Activated CD8-positive, alpha-beta T cell treated with anti-CD3 and anti-CD28 coated beads, Interleukin-2, amount 10 ng/mL, durations not matched to agents 7 days and 5 days (primary cell): ENCODE measurements around the gene CACNA1I. TPM values are rescaled to one million over a fixed set of nuclear protein-coding genes. Genes with fewer than 3 reads are reported as not detected.

ENCODE experiments used
- ATAC-seq: fragments of 150-1000 bp; cut with Tn5 transposase; one replicate; pipeline ENCODE4 v1.10.0; 2021; ENCODE audit warnings: moderate library complexity
- CTCF ChIA-PET: fragments of 350-600 bp; sonication (Branson Sonifier 250); formaldehyde crosslinking; loops from one replicate; lab custom pipeline; 2021; ENCODE audit warnings: antibody characterized with exemption; lab: Charles Lee
- POLR2A ChIA-PET: fragments of 350-600 bp; sonication (Branson Sonifier 250); formaldehyde crosslinking; loops from one replicate; lab custom pipeline; 2021; ENCODE audit warnings: antibody characterized with exemption; lab: Charles Lee
- DNase-seq: peaks from one replicate; pipeline ENCODE4 v3.0.0-alpha.2; 2020
- H3K27ac Mint-ChIP-seq: one replicate; pipeline ENCODE4 v1.8.0; 2021; ENCODE audit warnings: mild to moderate bottlenecking, mixed read lengths
- H3K27me3 Mint-ChIP-seq: one replicate; pipeline ENCODE4 v1.8.0; 2021; ENCODE audit warnings: low read depth, mixed read lengths
- H3K36me3 Mint-ChIP-seq: one replicate; pipeline ENCODE4 v1.8.0; 2021; ENCODE audit warnings: low read depth, mixed read lengths
- H3K4me1 Mint-ChIP-seq: one replicate; pipeline ENCODE4 v1.8.0; 2021; ENCODE audit warnings: low read depth, mixed read lengths
- H3K4me3 Mint-ChIP-seq: one replicate; pipeline ENCODE4 v1.8.0; 2021; ENCODE audit warnings: mild to moderate bottlenecking, mixed read lengths
- H3K9me3 Mint-ChIP-seq: one replicate; pipeline ENCODE4 v1.8.0; 2022; ENCODE audit warnings: mixed read lengths; ENCODE audit not compliant: insufficient read depth
- total RNA-seq, 2 experiments: library from RNA; stranded (reverse); gene quantifications; one replicate each; pipeline ENCODE4 v1.2.3, GENCODE V29; 2021

The CACNA1I gene
- total RNA-seq, 2 experiments from 2014 or later: 0.60 to 0.74 TPM

DNA sequence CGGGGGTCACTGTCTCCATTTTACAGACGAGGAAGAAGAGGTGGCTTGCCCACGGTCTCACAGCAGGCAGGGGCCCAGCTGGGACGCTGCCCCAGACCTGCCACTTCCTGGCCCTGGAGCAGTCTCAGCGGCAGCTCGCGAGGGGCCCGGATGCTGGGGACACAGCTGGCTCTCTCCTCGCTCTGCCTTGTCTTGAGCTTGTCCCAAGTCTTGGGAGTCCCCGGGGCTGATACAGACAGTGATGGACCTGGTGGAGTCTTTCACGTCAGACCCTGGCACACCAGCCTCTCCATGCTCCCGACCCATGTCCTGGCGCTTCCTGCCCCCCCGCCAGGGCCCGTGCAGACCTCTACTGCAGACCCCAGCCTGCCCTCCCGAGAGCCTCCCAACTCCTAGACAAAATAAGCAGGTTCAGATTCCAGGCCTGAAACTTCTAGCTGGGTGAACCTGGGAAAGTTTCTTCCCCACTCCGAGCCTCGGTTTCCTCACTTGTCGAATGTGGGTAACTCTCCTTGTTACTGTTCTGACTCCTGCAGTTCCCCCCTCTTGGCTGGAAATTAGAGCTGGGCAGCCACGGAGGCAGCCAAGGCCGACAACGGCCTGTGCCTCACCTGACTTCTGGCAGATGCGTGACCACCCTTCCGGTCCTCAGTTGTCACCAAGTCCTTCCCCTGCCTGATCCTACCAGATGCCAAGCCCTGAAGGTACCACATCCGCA is 145.4 kb downstream of the CACNA1I start:
- POLR2A ChIA-PET: no interaction called here
- H3K27ac Mint-ChIP-seq: no peak overlapping the region
- H3K36me3 Mint-ChIP-seq: no peaks in the 10 kb centered on the region
- no peak overlapping the region for H3K4me3 Mint-ChIP-seq
- H3K9me3 Mint-ChIP-seq: no peaks in the 10 kb centered on the region
- peaks cover 10% of the 10 kb centered on the region for H3K27me3 Mint-ChIP-seq
- CTCF ChIA-PET: no interaction called here
- ATAC-seq (no peak), DNase-seq (no peak)
- peaks cover 17% of the 10 kb centered on the region for H3K4me1 Mint-ChIP-seq

DNA sequence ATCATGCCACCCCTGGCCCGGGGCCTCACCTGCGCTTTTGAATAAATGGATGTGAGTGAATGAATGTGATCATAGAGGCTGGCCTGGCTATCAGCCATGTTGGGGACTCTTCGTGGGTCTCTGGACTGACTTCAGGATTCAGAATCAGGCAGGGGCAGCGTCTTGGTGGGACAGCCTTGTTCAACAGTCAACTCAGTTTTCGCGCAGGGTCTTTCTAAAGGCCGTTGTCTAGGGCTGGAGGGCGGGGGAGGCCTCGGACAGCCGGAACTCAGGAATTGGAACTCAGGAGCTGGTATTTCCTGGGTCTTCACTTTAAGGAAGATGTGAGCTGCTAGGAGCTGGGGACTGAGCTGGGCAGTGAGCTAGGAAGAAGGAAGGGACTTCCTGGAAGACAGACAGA is 146.0 kb downstream of the CACNA1I start:
- H3K27me3 Mint-ChIP-seq: peaks cover 10% of the 10 kb centered on the region
- ChIA-PET POLR2A (no interaction called here), CTCF (no interaction called here)
- DNase-seq (no peak), ATAC-seq (no peak)
- no peaks in the 10 kb centered on the region for H3K9me3 Mint-ChIP-seq
- peaks cover 19% of the 10 kb centered on the region for H3K4me1 Mint-ChIP-seq
- H3K4me3 Mint-ChIP-seq: no peak overlapping the region
- no peaks in the 10 kb centered on the region for H3K36me3 Mint-ChIP-seq
- no peak overlapping the region for H3K27ac Mint-ChIP-seq

DNA sequence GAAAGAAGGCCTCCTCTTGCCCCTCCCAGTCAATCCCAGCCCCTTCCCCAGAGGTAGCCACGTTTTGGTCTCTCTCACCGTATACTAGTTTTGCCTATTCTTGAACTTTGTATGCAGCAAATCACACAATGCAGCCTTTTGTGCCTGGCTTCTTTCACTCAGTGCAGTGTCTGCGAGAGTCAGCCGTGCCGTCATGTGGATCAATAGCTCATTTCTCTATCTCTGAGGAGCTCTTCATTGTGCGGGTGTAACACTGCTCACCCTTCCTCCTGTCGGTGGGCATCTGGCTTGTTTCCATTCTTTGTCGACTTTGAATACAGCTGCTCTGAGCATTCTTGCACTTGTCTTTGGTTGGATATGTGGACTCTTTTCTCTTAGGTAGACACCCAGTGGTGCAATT is 146.5 kb downstream of the CACNA1I start:
- ChIA-PET CTCF (no interaction called here), POLR2A (no interaction called here)
- no peak for DNase-seq
- Mint-ChIP-seq H3K27me3 (peaks cover 7% of the 10 kb centered on the region), H3K27ac (no peak overlapping the region), H3K4me1 (peaks cover 19% of the 10 kb centered on the region), H3K4me3 (no peak overlapping the region), H3K9me3 (no peaks in the 10 kb centered on the region), H3K36me3 (no peaks in the 10 kb centered on the region)
- no peak for ATAC-seq

DNA sequence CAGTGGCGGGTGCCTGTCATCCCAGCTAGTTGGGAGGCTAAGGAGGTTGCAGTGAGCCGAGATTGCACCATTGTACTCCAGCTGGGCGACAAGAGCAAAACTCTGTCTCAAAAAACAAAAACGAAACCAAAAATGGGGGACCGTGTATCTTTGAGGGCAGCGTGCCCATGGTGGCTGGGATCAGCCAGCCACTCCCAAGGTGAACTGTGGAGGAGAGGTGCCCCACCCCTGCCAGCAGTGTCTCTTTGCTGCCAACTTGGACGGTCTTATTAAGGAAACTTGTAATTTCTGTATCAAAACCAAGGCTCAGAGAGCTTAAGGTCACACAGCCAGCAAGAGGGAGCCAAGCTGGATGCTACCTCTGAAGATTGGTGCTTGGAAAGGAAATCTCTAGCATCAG is 147.7 kb downstream of the CACNA1I start:
- DNase-seq (no peak), ATAC-seq (no peak)
- Mint-ChIP-seq H3K4me1 (peaks cover 25% of the 10 kb centered on the region), H3K27me3 (peaks cover 9% of the 10 kb centered on the region), H3K27ac (no peak overlapping the region), H3K9me3 (peaks cover 5% of the 10 kb centered on the region), H3K36me3 (no peaks in the 10 kb centered on the region), H3K4me3 (no peak overlapping the region)
- CTCF ChIA-PET: no interaction called here
- POLR2A ChIA-PET: no interaction called here

DNA sequence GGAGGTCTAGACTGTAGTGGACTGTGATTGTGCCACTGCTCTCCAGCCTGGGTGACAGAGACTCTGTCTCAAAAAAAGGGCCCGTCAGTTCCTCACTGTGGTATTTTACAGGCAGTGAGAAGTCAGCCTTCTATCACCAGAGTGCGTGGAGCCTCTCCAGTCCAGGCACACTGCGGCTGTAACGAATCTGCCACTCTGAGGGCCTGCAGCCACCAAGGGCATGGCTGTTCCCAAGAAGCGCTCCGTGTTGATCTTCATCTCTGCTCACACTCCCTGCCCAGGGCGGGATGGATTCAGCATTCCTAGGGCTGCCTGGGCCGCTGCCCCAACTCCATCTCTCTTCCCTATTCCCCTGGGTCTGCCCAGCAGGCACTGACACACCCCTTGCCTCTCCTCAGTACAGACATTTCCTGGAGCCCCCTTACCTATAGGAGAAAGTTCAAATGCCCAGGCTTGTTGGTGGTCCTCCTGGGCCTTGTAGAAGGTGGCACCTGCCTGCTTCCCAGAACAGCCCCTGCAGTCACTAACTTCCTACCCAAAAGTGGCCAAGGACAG is 148.4 kb downstream of the CACNA1I start:
- no peak overlapping the region for H3K27ac Mint-ChIP-seq

DNA sequence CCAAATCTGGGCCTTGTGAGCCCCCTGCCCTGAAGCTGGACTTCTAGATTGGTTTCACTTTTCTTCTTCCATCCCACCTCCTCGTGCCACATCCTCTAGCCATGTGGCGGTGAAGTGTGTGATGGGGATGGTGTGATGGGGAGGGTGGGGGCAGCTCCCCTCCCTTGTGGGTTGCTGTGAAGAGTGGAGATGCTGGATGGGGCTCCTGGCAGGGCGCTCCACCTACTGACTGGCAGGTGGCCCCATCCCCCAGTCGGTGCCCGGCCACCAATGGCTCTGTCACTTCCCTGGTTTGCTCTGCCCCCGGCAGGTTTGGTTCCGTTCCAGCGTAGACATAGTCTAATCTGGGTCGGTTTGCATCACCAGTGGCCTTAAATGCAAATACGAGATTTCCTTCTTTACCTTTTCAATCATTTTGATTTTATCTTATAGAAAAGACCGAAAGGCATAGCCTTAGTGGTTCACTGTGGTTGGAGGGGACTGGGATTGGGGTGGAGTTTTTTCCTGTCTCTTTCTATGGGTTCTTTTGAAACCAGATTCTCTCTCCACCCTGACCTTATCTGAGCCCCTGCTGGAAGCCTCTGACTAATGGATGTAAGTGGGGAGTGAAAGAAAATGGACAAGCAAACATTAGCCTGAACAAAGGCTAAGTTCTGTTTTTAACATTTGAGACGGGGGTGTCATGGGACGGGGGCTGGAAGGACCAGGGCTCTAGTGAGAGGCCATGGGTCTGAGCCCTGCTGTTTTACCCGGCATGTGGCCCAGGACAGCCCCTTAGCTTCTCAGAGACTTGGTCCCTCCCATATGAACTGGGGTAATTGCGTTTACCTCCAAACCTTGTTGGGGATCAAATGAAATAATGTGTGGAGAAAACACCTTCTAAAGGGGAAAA is 149.3 kb downstream of the CACNA1I start:
- H3K9me3 Mint-ChIP-seq: peaks cover 5% of the 10 kb centered on the region
- DNase-seq: no peak
- H3K36me3 Mint-ChIP-seq: no peaks in the 10 kb centered on the region
- no peak overlapping the region for H3K4me3 Mint-ChIP-seq
- peaks cover 25% of the 10 kb centered on the region for H3K4me1 Mint-ChIP-seq
- POLR2A ChIA-PET: no interaction called here
- no peak overlapping the region for H3K27ac Mint-ChIP-seq
- no peak for ATAC-seq
- H3K27me3 Mint-ChIP-seq: peaks cover 10% of the 10 kb centered on the region
- CTCF ChIA-PET: no interaction called here

More for the DNA sequence above, 148.4 kb downstream of the CACNA1I start:
- no peak for DNase-seq
- peaks cover 25% of the 10 kb centered on the region for H3K4me1 Mint-ChIP-seq
- POLR2A ChIA-PET: no interaction called here
- H3K9me3 Mint-ChIP-seq: peaks cover 5% of the 10 kb centered on the region
- no peak for ATAC-seq
- peaks cover 10% of the 10 kb centered on the region for H3K27me3 Mint-ChIP-seq
- no peak overlapping the region for H3K4me3 Mint-ChIP-seq
- CTCF ChIA-PET: no interaction called here
- H3K36me3 Mint-ChIP-seq: no peaks in the 10 kb centered on the region

DNA sequence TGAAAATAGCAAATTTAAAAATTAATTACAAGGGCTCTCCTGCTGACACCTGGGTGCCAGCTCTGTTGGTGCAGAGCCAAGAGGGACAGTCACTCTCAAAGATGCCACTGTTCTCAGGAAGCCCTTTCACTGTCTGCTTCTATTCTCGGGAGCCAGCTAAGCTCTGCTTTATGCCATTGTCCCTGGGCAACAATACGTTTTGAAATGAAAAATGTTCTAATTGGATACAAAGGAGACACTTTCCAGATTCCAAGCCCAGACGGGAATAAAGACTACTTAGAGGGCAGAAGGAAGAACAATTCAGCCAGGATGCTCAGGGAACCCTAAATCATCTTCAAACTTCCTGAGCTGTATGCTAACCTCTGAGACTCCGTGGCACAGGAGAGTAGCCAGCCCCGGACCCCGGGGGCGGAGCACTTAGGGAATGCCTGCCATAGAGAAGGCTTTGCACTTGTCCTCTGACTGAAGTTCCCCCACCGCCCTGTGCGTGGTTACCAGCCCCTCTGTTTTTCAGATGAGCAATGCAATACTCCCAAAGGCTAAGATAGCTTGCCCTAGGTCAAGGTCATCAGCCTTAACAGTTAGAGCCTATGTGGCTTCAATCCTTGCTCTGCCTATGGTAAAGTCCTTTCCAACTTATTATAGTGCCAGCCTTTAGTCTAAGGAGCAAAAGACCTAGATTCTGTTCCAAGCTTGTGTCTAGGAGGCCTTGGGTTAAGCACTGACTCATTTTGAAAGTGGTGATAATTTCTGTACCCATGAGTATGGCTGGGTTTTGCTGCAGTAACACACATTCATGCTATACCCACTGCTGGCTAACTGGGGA is 150.9 kb downstream of the CACNA1I start:
- CTCF ChIA-PET: no interaction called here
- H3K4me1 Mint-ChIP-seq: peaks cover 25% of the 10 kb centered on the region
- H3K36me3 Mint-ChIP-seq: no peaks in the 10 kb centered on the region
- no peak for DNase-seq
- H3K9me3 Mint-ChIP-seq: peaks cover 5% of the 10 kb centered on the region
- no peak overlapping the region for H3K27ac Mint-ChIP-seq
- H3K4me3 Mint-ChIP-seq: no peak overlapping the region
- ATAC-seq: no peak
- POLR2A ChIA-PET: interaction anchor here (0.6 kb wide), 1 partner anchor 145 kb away, joined by 3 read pairs; no protein-coding TSS in a partner anchor
- H3K27me3 Mint-ChIP-seq: peaks cover 15% of the 10 kb centered on the region

DNA sequence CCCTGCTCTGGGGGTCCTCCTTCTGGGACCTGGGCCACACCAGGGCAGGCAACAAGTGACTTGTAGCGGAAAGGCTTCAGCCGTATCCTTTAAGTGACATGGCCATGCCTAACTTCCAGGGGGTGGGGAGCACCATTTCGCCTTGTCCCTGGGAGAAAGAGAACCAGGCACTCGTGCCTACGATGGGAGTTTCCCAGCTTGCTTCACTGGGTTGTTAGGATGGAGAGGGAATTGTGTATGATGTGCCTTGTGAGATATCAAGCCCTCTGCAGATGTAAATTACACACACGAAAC is 151.4 kb downstream of the CACNA1I start:
- peaks cover 19% of the 10 kb centered on the region for H3K27me3 Mint-ChIP-seq
- peaks cover 5% of the 10 kb centered on the region for H3K9me3 Mint-ChIP-seq
- no peaks in the 10 kb centered on the region for H3K36me3 Mint-ChIP-seq
- peaks cover 25% of the 10 kb centered on the region for H3K4me1 Mint-ChIP-seq
- ATAC-seq (no peak), DNase-seq (no peak)
- H3K27ac Mint-ChIP-seq: no peak overlapping the region
- POLR2A ChIA-PET: no interaction called here
- no peak overlapping the region for H3K4me3 Mint-ChIP-seq
- CTCF ChIA-PET: no interaction called here

DNA sequence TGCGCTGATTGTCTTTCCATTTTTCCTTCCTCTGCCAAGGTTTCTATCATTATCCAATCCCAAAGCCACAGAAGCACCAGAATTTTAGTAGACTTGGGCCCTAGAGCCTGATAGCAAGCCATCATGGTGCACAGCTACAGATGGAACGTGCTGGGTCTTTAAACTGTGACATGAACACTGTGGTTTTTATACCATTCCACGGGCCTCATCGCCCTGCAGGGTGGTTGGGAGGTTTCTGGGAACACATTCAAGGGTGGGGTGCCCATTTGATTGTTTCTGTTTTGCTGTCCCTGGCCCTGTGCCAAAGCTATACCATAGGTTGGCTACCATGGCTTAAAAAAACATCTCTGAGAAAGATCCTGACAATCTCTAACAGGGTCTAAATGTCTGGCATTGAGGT is 151.9 kb downstream of the CACNA1I start:
- Mint-ChIP-seq H3K4me1 (peaks cover 25% of the 10 kb centered on the region), H3K27ac (no peak overlapping the region), H3K9me3 (peaks cover 5% of the 10 kb centered on the region), H3K36me3 (no peaks in the 10 kb centered on the region), H3K27me3 (peaks cover 21% of the 10 kb centered on the region), H3K4me3 (no peak overlapping the region)
- DNase-seq (no peak), ATAC-seq (no peak)
- ChIA-PET CTCF (no interaction called here), POLR2A (no interaction called here)

DNA sequence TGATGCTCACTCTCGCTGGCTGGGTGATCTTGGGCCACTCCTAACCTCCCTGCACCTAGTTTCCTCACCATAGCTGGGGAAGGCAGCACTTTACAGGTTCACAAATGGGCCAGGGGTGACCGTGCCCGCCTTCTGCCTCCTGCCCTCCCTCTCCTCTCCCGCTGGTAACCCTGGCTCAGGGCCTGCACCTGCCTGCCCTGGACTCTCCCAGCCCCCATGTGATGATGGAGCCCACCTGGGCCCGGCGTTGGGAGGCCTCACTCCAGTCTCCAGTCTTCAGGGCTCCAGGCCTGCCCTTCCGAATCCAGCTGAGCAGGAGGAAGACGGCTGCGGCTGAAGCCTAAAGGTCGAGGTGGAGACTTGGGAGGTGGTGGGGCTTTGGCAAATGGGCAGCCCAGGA is 152.9 kb downstream of the CACNA1I start:
- Mint-ChIP-seq H3K4me1 (peaks cover 22% of the 10 kb centered on the region), H3K27ac (no peak overlapping the region), H3K4me3 (no peak overlapping the region), H3K27me3 (peaks cover 26% of the 10 kb centered on the region), H3K36me3 (no peaks in the 10 kb centered on the region), H3K9me3 (peaks cover 5% of the 10 kb centered on the region)
- ATAC-seq (no peak), DNase-seq (no peak)
- POLR2A ChIA-PET: no interaction called here
- CTCF ChIA-PET: no interaction called here

DNA sequence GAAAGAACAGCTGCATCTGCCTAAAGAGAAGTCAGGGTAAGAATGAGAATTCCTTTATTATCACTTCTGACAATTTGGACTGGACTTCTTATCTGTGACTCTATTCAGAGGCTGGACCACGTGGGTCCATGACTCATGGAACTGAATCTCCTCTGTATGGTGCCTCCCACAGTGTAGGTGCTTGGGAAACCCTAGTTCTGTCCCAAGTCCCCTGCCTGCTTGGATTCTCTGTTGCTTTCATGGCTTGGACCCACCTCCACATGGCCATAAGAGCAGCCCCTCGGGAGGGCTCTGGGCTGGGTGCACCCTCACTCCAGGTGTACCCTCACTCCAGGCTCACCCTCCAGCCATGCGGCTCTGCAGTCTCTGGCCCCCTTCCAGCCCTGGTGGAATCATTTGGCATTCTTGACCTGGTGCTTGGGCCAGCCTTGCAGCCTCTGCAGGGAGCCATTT is 153.4 kb downstream of the CACNA1I start:
- no peak overlapping the region for H3K27ac Mint-ChIP-seq
- DNase-seq (no peak), ATAC-seq (no peak)
- H3K4me3 Mint-ChIP-seq: no peak overlapping the region
- peaks cover 5% of the 10 kb centered on the region for H3K9me3 Mint-ChIP-seq
- peaks cover 26% of the 10 kb centered on the region for H3K27me3 Mint-ChIP-seq
- POLR2A ChIA-PET: no interaction called here
- H3K4me1 Mint-ChIP-seq: peaks cover 21% of the 10 kb centered on the region
- CTCF ChIA-PET: no interaction called here
- no peaks in the 10 kb centered on the region for H3K36me3 Mint-ChIP-seq
